HG02970 (cell line): ENCODE data around the gene ZEB2.

Source experiments
- ATAC-seq: cut with Tn5 transposase; IDR thresholded peaks from one replicate; pipeline ENCODE4 v1.9.1; 2021; ENCODE audit warnings: mild to moderate bottlenecking, moderate library complexity, moderate number of reproducible peaks; ENCODE audit not compliant: unreplicated experiment, low FRiP score

Gene ZEB2

DNA sequence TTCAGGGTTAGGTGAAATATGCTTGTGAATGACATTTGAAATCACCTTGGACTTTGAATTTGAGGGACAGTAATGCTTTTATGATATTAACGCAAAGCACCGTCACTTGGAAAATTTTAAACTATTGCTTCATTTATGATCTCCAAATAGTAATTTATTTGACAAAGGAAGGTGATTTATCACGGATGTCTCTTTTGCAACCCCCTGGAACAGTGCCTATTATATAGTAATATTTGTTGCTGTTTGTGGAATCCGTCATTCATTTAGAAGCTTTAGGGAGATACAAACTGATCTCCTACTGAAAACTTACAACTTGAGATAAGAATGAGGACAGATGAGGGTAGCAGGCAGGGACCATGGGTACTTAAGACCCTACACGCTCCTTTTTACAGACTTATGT, 10.7 kb upstream of the ZEB2 start:
- ATAC-seq, result no peak

GRCh38 chr2:144529841-144530240, 9.9 kb upstream of the ZEB2 start:
- ATAC-seq, result no peak

DNA sequence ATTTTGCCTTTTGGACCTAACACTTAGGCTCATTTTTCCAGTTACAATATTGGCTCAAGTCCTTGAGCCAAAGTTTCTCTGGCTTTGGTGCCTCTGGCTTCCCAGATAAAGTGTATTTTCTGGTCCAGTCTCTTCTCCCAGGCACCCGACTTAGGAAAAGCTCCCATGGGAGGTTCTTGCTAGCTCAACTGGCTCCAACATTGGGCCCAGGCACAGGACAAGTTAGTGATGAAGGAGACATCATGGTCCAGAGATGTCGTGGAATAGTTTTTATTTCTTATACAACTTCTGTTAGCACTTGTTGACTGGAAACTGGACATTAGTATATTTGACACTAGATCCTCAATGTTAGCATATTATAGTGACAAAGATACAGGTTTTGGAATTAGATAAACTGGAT, 8.2 kb upstream of the ZEB2 start:
- ATAC-seq, result no peak

- ATAC-seq, result no peak
These were observed 6.9 kb upstream of the ZEB2 start for GRCh38 chr2:144526831-144527230.

DNA sequence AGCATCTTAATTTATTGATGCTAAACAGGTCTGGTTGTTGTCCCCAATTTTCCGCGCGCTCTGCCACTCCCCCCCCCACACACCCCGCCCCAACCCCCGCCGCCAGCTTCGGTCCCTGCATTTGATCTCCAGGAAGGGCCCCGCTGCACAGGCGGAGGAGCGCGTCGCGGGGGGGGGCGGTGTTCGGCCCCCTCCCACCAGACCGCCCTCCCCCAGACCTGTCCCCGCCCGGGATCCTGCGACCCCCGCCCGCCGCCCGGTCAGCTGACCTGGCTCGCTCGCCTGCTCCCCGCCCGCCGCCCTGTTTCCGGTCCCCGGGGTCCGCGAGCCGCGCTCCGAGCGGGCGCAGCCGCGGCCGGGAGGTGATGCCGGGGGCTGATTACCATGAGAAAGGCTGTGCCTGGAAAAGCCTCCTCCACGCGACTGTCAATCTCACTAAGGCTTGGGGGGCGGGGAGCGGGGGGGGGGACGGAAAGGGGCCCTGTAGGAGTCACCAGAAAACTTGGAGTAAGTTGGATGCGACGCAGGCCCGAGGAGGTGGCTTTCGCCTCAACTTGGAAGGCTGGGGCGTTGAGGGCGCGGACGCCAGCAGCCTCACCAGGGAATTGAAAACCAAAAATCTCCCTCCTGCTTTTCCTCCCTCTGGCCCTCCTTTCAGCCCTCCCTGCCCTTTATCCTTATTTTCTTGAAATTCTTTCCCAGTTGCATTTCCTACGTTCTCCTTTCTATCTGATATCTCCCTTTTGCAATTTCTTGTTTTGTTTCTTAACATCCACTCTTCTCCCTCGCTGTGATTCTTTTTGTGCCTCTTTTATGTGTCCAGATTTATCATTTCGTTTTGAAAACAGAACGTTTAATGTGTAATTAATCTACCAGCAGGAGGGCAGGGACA, 4.4 kb upstream of the ZEB2 start:
- no peak for ATAC-seq

- no peak for ATAC-seq
These were observed 3.7 kb upstream of the ZEB2 start for GRCh38 chr2:144523596-144524117.

DNA sequence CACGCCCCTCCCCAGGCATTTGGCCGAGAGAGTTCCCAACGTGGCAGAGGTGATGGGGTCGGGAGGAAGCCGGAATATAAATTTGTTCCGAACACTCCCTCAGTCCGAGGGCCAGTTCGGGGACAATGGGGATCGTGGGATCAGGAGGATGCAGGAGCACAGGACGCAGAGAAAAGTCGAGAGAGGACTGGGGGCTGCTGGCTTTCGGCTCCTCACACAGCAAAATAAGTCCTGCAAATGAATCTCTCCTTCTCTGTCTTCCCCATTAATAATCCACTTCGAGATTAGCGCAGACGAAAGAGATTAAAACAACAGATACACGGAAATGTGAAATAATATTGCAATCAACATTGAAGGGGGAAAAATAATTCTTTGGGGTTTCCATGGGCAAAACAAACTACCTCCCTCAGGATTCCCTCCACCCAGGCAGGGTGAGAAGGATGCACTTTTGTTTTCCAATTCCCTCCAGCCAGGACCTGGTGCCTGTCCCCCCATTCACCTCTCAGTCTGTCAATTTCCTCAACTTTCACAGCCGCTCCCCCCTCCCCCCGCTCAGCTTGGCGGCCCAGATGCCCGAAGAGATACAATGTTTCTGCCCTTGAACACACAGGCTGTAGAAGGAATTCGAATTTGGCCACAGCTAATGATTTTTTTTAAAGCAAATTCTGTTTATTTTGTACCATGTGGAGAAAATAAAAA, 3.1 kb upstream of the ZEB2 start:
- no peak for ATAC-seq

GRCh38 chr2:144522176-144522896, 2.4 kb upstream of the ZEB2 start:
- no peak for ATAC-seq

- ATAC-seq, result no peak
These were observed 1.8 kb upstream of the ZEB2 start for GRCh38 chr2:144521686-144522085.

DNA sequence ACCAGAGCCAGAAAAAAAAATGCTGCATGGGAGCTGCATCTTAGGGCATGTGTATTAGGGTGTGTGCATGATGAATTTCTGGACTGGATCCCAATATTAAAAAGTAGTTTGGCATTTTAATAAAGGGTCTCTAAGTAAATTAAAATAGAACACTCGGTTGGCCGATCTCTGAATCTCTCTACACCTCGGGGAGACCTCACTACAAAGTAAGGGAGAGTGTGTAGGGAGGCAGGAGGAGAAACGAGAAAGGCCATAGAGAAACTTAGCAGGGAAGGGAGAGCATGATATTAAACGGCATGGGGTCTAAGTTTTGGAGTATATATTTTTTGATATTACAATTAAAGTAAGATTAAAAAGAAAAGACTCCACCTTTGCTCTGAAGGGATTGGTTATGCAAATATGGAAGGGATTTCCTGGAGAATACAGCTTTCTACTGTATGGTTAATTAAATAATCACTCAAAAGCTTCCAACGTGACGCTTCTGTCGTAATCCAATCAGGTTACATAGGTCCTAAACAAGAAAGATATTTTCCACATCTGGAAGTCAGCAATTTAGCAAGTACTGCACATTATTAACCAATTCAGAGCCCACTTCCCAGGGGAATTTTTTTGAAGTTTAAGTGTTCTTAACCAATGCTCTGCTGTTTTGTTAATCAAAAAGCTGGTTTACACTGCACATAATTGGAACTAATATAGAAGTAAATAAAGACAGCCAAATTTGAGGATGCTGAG, 1.0 kb upstream of the ZEB2 start:
- no peak for ATAC-seq

- ATAC-seq, result no peak
These were observed 354 bp downstream of the ZEB2 start for GRCh38 chr2:144519597-144519933.

DNA sequence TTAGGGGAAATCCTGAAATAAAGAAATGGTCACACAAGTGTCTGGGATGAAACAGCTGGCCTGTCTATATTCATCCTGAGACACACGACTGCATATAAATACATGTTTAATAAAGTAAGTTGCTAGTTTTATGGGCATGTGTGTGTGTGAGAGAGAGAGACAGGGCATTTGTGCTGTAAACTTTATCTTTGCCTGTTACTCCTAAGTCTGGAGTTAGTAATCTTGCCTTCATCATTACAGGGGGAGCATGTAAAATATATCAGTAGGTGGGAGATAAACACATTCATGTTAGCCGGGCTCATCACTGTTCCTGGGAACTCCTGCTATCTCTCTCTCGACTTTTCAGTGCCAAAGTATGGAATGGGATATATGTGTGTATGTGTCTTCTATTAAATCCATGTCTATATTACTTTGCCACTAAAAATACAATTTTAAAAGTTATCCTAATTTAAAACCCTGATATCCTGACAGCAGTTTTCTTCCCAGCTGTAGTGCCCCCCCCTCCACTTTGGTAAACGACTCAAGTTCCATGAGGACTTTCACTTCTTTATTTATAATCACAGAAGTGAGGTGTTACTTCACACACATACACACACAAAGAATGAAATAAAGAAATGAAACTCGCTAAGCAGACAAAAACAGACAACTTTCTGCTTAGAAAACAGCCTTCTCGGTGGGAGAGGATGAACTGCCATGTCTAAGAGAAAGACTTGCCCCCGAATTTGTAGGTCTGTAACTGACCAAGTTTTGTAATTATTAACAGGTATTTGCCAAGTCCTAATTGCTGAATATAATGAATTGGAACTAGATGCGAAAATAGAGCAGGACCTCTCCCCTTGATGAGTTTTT, 947 bp downstream of the ZEB2 start:
- peak; percentile 37 for ATAC-seq

DNA sequence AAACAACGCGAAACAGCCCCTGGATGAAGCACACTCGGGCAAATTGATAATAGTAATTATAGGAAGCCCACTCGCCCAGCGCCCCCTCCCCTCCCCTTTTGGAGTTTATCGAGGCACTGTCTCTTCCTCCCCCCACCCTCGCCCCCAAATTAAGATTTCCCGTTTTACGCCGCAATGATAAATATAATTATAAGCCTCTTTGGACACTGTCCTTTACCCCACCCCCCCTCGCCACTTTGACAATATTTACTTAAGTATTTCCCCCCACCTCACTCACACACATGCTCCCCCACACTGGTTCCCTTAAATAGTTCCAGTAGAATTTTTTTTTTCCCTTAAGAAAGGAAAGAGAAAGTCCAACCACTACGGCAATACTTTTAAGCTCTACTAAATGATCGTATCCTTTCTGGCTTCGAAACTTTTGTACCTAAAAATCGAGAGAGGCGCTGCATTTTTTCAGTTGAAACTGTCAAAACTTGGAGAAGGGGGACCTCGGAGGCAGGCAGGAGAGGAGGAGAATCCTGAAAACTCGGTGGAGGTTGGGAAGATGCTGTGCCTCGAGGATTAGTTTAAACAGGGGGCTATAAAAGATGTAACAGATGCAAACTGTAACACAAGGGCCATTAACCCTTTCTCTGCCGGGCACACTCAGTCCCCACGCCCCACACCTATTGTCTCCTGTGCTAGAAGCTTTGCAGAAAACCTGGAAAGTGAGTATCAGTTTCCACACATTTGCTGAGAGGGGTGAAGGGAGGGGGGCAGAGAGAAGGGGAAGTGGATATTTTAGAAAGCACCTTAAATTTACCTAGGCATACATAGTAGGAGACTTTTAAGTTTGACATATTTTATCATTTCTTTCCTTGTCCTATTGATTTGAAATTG, 1.8 kb downstream of the ZEB2 start:
- ATAC-seq, result no peak

- no peak for ATAC-seq
These were observed 2.7 kb downstream of the ZEB2 start for GRCh38 chr2:144516981-144517865.

DNA sequence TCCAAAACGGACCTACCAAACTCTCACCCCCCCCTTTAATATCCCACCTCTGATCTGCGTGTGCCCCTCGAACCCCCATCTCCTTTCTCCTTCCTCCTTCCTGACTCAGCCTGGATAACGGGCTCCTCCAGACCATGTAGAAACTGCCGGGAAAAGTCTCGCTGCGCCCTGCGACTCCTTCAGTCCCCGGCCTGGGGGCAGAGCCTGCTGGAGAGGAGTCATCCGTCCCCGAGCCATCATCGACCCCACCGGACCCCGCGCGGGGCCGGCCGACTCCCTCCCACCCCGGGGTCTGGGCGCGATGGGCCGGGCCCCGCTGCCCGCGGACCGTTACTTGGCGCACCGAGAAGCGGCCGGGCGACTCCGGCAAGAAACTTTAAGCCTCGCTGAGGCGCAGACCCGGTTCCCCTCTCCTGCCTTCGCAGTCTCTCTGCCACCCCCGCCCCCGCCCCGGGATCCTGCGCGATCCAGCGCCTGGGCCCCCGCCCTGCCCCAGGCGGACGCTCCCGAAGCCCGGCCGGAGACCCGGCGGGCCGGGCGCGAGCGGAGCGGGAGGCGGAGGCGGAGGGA, 3.4 kb downstream of the ZEB2 start:
- no peak for ATAC-seq

DNA sequence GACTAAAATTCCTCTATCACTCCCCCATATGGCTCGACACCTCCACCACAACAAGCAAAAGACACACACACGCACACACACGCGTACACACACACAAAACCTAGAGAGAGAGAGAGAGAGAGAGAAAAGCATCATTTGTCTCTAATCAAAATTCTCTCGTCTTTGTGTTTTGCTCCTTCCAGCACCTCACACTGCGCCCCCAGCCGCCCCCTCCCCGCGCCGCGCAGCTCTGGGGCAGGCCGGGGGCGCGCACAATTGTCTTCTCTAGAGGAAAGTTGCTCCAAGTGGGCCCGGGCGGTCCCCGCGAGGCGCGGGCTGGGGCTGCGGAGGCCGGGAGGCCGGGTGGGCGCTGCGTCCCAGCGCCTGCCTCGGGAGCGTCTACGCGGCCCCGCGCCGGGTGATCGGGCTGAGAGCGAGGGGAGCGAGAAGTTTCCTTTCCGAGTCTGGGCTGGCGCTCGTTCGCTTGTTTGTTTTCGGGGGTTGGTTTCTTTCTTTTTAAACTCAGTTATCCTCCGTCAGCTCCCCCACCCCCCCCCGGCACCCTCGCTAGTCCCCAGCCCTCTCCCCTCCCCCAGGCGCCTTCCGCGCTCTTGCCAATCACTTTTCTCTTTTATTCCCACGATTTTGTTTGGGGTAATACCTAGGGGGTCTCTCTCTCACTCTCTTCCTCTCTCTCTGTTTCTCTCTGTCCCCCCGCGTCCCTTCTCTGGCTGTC, 4.1 kb downstream of the ZEB2 start:
- ATAC-seq, result no peak
